Measurements from ENCODE around the gene DHFR.

DNA sequence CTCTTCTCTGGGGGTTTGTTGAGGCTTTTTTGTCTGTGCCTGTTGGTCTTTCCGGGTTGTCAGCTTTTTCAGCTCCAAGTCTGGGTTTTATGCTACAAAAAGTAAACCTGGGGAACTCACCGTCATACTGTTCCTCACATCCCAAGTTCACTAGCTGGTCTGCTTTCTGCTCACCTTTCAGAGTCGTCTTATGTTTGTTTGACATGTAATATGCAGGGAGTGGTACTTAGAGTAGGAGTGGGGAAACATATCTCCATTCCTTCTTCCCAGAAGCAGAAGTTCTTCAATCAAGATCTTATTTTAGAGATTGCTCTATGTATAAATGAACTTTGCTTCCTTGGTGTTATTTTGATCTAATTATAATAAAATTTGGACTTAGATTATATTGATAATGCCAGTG lies 41.7 kb upstream of the DHFR start:
- TF ChIP-seq, protein P1, sequence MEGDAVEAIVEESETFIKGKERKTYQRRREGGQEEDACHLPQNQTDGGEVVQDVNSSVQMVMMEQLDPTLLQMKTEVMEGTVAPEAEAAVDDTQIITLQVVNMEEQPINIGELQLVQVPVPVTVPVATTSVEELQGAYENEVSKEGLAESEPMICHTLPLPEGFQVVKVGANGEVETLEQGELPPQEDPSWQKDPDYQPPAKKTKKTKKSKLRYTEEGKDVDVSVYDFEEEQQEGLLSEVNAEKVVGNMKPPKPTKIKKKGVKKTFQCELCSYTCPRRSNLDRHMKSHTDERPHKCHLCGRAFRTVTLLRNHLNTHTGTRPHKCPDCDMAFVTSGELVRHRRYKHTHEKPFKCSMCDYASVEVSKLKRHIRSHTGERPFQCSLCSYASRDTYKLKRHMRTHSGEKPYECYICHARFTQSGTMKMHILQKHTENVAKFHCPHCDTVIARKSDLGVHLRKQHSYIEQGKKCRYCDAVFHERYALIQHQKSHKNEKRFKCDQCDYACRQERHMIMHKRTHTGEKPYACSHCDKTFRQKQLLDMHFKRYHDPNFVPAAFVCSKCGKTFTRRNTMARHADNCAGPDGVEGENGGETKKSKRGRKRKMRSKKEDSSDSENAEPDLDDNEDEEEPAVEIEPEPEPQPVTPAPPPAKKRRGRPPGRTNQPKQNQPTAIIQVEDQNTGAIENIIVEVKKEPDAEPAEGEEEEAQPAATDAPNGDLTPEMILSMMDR (IDR thresholded peaks at IDR 0.05 in 8 of 11, conservative IDR thresholded peaks at IDR 0.05 in 3 of 11): no peak
- TF ChIP-seq POLR2AphosphoS5 (IDR thresholded peaks at IDR 0.05) (no peak), POLR2A (IDR thresholded peaks at IDR 0.05) (no peak)
